DND-41 (cell line): ENCODE measurements around the gene EXT2.

Experiments used
- CTCF ChIP-seq: IDR thresholded peaks from 2 replicates; pipeline ENCODE4 v1.5.1; 2012; ENCODE audit warnings: borderline replicate concordance, low read length, moderate library complexity, mild to moderate bottlenecking; ENCODE audit not compliant: poor library complexity, severe bottlenecking; ENCODE audit errors: extremely low read depth
- EZH2 ChIP-seq: IDR thresholded peaks from 3 replicates; pipeline ENCODE4 v1.6.1; 2012; ENCODE audit warnings: borderline replicate concordance, low read depth, mild to moderate bottlenecking, moderate library complexity, low read length, inconsistent platforms; ENCODE audit not compliant: severe bottlenecking

- TF ChIP-seq EZH2: no peak
- no peak for TF ChIP-seq CTCF
These were observed 47.5 kb upstream of the EXT2 start, which contains the start of gene ACCSL for GRCh38 chr11:44047931-44048431.
